GM19240 (cell line): ENCODE measurements around the gene UNCX.

Source experiments
- DNase-seq: peaks from one replicate; pipeline ENCODE4 v3.0.0; 2011; ENCODE audit warnings: low spot score; ENCODE audit not compliant: insufficient read length

The UNCX gene

GRCh38 chr7:1231214-1232102 lies 1.2 kb upstream of the UNCX start:
- DNase-seq = no peak

- no peak for DNase-seq
Observed at GRCh38 chr7:1232103-1232466, 587 bp upstream of the UNCX start.

GRCh38 chr7:1233333-1234048 lies 819 bp downstream of the UNCX start:
- DNase-seq = no peak

- DNase-seq = no peak
Observed at GRCh38 chr7:1234049-1234880, 1.6 kb downstream of the UNCX start.

GRCh38 chr7:1234881-1235500 lies 2.3 kb downstream of the UNCX start:
- DNase-seq = no peak

- no peak for DNase-seq
Observed at GRCh38 chr7:1235501-1236131, 2.9 kb downstream of the UNCX start.

- no peak for DNase-seq
Observed at GRCh38 chr7:1236132-1236661, 3.5 kb downstream of the UNCX start.

- no peak for DNase-seq
Observed at GRCh38 chr7:1236831-1237701, 4.4 kb downstream of the UNCX start.

GRCh38 chr7:1237704-1238255 lies 5.1 kb downstream of the UNCX start:
- DNase-seq = no peak

- no peak for DNase-seq
Observed at GRCh38 chr7:1238450-1238882, 5.8 kb downstream of the UNCX start.

- no peak for DNase-seq
Observed at GRCh38 chr7:1238931-1239802, 6.5 kb downstream of the UNCX start.

GRCh38 chr7:1239803-1240516 lies 7.3 kb downstream of the UNCX start:
- DNase-seq = no peak

- DNase-seq = no peak
Observed at GRCh38 chr7:1240517-1241257, 8.0 kb downstream of the UNCX start.

- DNase-seq = no peak
Observed at GRCh38 chr7:1241258-1241602, 8.6 kb downstream of the UNCX start.

- no peak for DNase-seq
Observed at GRCh38 chr7:1241603-1242255, 9.1 kb downstream of the UNCX start.

- DNase-seq = no peak
Observed at GRCh38 chr7:1242256-1242605, 9.6 kb downstream of the UNCX start.
